Stimulated activated CD8-positive, alpha-beta memory T cell treated with anti-CD3 and anti-CD28 coated beads, Interleukin-15, amount 100 ng/mL, for 1 hour (primary cell): ENCODE results near the gene POMP.
A peak's percentile ranks its signal among the peaks of the same experiment; 100 is the strongest.
"Not testable (repeated sequence)": the region's sequence is repeated elsewhere in the genome, so short reads cannot be mapped to it uniquely, and the experiment has no call there.

ENCODE experiments used
- DNase-seq: peaks from one replicate; pipeline ENCODE4 v3.0.0-alpha.2; 2020; ENCODE audit warnings: low read depth

Gene POMP

GRCh38 chr13:28693605-28694491, 34.9 kb downstream of the POMP start:
- not testable (repeated sequence) for DNase-seq

- DNase-seq = no peak
Observed at GRCh38 chr13:28697441-28697840, 38.5 kb downstream of the POMP start.

DNA sequence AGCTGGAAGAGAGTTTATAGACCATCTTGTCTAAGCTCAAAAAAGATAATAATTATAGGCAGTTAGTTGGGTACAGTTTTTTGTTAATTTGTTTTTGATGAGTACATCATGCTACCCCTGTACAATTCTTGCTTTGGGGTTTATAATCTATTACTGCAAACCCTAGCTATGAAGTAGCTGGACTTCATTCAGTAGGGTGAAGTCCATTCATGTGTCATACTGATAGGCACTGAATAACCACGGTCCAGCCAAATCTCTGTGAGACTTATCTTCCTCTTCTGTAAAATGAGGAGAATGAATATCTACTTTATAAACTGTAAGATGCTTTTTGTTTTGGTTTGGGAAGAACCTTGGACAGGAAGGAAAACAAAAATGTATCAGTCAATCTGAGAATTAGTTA, 40.3 kb downstream of the POMP start:
- no peak for DNase-seq

- no peak for DNase-seq
Observed at GRCh38 chr13:28704282-28704681, 45.4 kb downstream of the POMP start.

DNA sequence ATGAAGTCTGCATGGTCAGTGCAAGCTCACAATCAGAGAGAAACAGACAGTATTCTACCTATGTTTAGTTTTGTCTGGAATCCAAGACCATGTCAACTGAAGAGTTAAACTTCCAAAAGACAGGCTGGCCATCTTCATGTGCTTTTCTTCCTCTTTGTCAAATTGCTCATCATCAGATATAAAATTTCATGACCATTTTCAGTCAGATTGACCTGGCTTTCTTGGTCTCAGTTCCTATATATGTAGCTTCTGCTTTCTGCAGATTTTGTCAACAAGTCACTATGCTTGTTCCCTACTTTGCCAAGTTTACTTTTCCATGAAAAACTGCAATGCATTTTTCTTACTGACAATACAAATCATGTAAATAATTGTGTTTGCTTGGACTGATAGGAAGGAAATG, 46.0 kb downstream of the POMP start:
- DNase-seq = no peak

- DNase-seq = no peak
Observed at GRCh38 chr13:28705461-28706083, 46.6 kb downstream of the POMP start.

DNA sequence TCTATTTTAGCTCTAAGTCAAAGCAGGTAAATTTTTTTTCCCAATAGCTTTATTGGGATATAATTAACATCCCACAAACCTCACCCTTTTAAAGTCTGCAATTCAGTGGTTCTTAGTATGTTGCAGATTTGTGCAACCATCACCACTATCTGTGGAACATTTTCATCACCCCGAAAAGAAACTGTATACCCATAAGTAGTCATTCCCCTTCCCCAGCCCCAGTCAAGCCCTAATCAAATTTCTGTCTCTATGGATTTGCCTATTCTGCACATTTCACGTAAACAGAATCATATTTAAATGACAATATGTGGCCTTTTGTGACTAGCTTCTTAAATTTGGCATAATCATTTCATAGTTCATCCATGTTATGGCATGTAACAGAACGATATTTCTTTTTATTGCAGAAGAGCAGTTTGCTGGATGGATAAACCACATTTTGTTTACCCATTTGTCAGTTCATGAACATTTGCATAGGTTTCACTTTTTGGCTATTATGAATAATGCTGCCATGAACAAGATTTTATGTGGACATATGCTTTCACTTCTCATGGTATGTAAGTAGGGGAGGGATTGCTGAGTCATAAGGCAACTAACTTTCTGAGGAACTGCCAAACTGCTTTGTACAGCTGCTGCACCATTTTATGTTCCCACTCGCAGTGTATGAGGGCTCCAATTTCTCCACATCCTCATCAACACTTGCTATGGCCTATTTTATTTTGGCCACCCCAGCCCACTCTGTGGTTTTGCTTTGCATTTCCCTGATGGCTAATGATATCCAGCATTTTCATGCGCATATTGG, 48.9 kb downstream of the POMP start:
- no peak for DNase-seq

DNA sequence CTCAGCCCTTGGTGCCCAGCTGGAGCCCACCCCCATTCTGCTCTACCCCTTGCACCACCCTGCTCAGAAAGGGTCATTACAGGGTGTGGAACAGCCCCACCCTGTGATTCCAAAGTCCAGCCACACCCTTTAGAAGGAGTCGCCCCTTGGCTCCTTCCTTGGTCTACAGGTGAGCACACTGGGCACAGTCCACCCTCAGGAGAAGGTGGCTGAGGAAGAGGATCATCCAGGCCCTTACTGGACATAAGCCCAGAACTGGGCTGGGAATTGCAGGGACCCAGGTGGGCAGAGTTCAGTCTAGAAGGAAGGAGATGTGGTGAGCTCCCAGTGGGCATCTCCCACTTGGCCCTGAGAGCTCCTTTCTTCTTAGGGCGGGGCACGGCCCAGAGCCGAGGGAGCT, 51.2 kb downstream of the POMP start:
- DNase-seq = no peak

GRCh38 chr13:28714651-28715050, 55.7 kb downstream of the POMP start:
- no peak for DNase-seq

GRCh38 chr13:28716511-28716910, 57.6 kb downstream of the POMP start:
- DNase-seq = no peak

DNA sequence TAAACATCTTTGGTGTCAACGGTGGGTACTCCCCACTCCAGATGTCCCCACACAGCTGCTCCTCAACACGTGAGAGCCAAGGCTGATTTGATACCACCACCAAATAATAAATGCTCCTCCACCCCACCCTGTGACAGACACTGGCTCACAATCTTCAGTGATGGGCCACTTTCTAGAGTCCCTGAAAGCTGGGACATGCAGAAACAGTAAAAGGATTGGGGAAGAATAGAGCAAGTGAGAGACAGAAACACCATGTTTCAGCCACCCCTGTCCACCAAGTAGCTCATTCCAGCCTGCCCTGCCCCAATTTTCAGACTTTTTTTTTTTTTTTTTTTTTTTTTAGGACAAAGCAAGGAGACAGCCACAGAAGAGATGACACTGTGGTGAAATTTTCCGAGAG, 58.2 kb downstream of the POMP start:
- no peak for DNase-seq

GRCh38 chr13:28718196-28718542, 59.2 kb downstream of the POMP start:
- no peak for DNase-seq

DNA sequence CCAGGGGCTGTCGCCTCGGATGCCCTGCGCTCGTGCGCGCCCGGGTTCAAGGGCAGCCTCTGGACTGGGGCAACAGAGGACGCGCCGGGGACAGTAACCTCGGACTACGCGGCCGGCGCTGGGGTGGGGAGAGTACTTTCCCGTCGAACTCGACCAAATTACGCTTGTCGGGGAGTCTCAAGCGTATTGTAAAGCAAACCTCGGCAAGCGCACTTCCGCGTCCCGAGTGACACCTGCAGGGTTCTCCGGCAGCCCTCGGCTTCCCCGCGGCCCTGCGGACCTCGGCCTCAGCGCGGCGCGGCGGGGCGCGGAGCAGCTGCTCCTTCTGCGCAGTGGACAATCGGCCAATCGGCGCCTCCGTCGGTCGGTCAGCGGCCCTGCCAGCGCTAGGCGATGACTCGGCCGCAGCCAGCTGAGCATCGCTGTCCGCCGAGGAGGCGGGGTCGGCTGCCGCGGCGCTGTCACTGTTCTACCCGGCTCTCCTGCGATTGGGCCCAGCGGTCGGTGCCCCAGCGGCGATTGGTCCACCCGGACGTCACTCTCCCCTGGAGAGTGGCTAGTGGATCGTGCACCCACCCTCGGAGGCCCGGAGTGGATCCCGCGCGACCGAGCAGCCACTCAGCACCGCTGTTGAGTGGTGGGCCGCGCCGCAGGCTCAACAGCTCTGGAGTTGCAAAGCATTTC, 59.8 kb downstream of the POMP start, which contains the start of gene SLC46A3:
TSS of gene SLC46A3 (minus strand) at position 428 of the 684 bp plus-strand sequence. CDS start 972 bp downstream, outside the sequence.
- DNase-seq = peak; percentile 94

GRCh38 chr13:28719227-28720055, 60.5 kb downstream of the POMP start:
- no peak for DNase-seq

DNA sequence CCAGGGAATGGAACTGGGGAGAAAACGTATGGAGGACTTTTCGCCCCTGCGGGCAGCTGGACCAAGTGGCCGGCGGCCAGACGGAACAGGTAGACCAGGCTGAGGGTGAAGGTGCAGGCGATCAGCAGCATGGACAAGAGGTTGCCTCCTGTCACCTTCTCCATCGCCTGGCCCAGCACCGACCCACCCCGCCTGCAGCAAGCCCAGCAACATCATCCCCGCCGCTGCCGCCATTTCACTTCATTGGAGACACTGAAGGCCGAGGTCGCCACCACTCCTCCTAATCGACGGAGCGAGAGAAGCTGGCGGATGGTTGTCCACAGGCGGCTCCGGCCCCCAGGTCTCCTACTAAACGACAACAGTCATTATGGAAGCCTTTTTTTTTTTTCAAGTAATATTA, 64.9 kb downstream of the POMP start:
- DNase-seq = no peak

DNA sequence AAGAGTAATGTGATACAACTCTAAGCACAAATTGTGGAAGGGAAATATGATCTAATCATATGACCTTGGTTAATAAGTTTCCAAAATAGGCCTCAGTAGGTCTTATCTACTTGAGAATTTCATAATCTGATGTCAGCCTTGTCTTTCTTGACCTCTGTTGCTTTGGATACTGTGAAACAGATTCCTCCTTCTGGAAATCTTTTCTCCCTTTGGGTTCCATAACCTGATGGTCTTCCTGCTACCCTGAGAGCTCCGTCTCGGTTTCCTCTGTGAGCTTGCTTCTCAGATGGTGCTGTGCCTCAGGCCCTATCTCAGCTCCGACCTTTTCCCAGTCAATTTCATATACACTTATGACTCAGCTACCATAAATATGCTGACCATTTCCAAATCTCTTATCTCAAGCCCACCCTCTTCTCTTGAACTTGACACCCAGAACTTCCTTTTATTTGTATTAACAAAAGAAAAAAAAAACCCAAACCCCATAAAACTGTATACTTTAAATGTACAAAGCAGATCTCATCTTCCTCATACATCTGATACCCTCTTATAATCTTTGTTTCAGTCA, 66.2 kb downstream of the POMP start:
- no peak for DNase-seq
